Stomach smooth muscle (tissue), 2 donors: ENCODE measurements around the gene CFAP206.

Source experiments
- H3K27ac ChIP-seq: one replicate; pipeline ENCODE4 v1.7.0; 2013; ENCODE audit warnings: mild to moderate bottlenecking, low read length, inconsistent platforms
- H3K27me3 ChIP-seq, 2 donors: one replicate each; pipeline ENCODE4 v1.7.0; 2013; ENCODE audit warnings: low read length in 2 of 2; ENCODE audit not compliant: insufficient read depth in 2 of 2, control insufficient read depth in 1 of 2
- H3K36me3 ChIP-seq, 2 donors: one replicate each; pipeline ENCODE4 v1.7.0; 2013; ENCODE audit warnings: low read length in 2 of 2; ENCODE audit not compliant: control insufficient read depth in 2 of 2, insufficient read depth in 2 of 2
- H3K4me1 ChIP-seq: one replicate; pipeline ENCODE4 v1.7.0; 2013; ENCODE audit warnings: low read length; ENCODE audit not compliant: control insufficient read depth, insufficient read depth
- H3K4me3 ChIP-seq, 2 donors: one replicate each; pipeline ENCODE4 v1.7.0; 2013; ENCODE audit warnings: low read length in 2 of 2
- H3K9ac ChIP-seq, 2 donors: one replicate each; pipeline ENCODE4 v1.7.0; 2013; ENCODE audit warnings: low read length in 2 of 2, mild to moderate bottlenecking in 1 of 2
- H3K9me3 ChIP-seq, 2 donors: one replicate each; pipeline ENCODE4 v1.7.0; 2013; ENCODE audit warnings: low read length in 2 of 2; ENCODE audit not compliant: control insufficient read depth in 2 of 2
- donor health status: healthy.
- donor health status: Pancreatic carcinoma.

CFAP206 gene

DNA sequence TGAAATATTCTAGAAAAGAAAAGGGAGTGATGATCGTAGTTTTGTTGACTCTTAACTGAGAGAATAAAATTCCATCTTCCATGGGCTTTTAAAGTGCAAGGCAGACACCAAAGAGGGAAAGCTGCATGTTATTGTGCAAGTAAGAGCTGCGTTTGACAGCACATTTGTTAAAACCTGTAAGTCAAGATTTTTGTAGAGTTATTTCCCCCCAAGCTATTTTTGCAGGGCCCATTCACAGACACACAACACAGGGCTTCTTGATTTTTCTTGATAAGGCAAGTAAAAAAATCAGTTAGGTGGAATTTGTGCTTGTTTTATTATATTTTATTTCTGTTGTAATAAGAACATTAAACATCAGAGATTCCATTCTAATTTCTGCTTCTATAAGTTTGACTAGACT lies 13.8 kb downstream of the CFAP206 start:
- Histone ChIP-seq H3K27ac (no peak overlapping the region), H3K9me3 (no peaks in the 10 kb centered on the region), H3K4me3 (no peak overlapping the region), H3K4me1 (no peaks in the 10 kb centered on the region), H3K36me3 (no peaks in the 10 kb centered on the region), H3K27me3 (no peaks in the 10 kb centered on the region), H3K9ac (no peak overlapping the region)

GRCh38 chr6:87426789-87427188 lies 19.0 kb downstream of the CFAP206 start:
- H3K9ac ChIP-seq: no peak overlapping the region
- no peaks in the 10 kb centered on the region for H3K9me3 ChIP-seq
- no peaks in the 10 kb centered on the region for H3K36me3 ChIP-seq
- no peaks in the 10 kb centered on the region for H3K27me3 ChIP-seq
- H3K27ac ChIP-seq: no peak overlapping the region
- no peaks in the 10 kb centered on the region for H3K4me1 ChIP-seq
- H3K4me3 ChIP-seq: no peak overlapping the region

DNA sequence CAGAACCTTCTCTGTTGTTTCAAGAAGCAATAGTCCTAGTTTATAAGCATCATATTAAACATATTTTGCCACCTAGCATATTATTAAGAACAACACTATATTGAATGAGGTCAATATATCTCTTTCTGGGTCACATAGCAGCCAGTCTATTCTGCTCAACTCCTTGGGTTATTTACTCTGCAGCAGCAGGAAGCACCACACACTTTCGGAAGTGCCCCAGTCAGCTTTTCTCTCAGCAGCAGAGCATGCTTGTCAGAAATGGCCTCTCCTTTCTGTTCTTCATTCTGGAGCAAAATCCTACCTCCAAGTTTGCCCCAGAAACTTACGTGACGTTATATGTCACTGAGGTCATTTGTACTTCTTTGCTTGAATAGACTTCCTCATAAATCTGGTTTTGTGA lies 22.7 kb downstream of the CFAP206 start:
- H3K4me3 ChIP-seq: no peak overlapping the region
- no peaks in the 10 kb centered on the region for H3K4me1 ChIP-seq
- no peak overlapping the region for H3K27ac ChIP-seq

GRCh38 chr6:87431263-87431662 lies 23.5 kb downstream of the CFAP206 start:
- Histone ChIP-seq H3K9ac (no peak overlapping the region), H3K36me3 (no peaks in the 10 kb centered on the region), H3K4me1 (no peaks in the 10 kb centered on the region), H3K4me3 (no peak overlapping the region), H3K27ac (no peak overlapping the region), H3K27me3 (no peaks in the 10 kb centered on the region), H3K9me3 (no peaks in the 10 kb centered on the region)

More for the DNA sequence above, 22.7 kb downstream of the CFAP206 start:
- no peaks in the 10 kb centered on the region for H3K36me3 ChIP-seq
- H3K9me3 ChIP-seq: no peaks in the 10 kb centered on the region
- no peak overlapping the region for H3K9ac ChIP-seq
- no peaks in the 10 kb centered on the region for H3K27me3 ChIP-seq

DNA sequence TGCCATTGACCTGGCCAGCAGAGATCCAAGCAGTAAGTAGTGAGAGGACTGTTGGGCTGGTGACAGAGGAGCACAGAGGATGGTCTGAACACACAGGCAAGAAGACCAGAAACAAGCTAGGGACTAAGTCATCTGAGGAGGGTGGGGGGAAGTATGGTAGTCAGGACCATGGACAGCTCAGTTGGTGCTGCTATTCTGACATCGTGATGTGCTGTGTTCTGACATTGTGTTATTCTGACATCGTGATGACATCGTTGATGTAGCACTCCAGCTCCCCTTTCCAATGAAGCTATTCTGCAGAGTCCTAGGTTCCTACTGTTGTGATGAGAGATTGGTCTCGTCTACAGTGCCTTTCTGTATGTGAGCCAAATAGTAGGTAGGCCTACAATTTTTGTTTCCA lies 28.7 kb downstream of the CFAP206 start:
- no peak overlapping the region for H3K9ac ChIP-seq
- H3K4me3 ChIP-seq: no peak overlapping the region
- no peaks in the 10 kb centered on the region for H3K9me3 ChIP-seq
- H3K36me3 ChIP-seq: no peaks in the 10 kb centered on the region
- H3K4me1 ChIP-seq: no peaks in the 10 kb centered on the region
- no peaks in the 10 kb centered on the region for H3K27me3 ChIP-seq
- H3K27ac ChIP-seq: no peak overlapping the region

- Histone ChIP-seq H3K36me3 (no peaks in the 10 kb centered on the region), H3K9ac (no peak overlapping the region)
These were observed 33.9 kb downstream of the CFAP206 start for GRCh38 chr6:87441711-87442110.

GRCh38 chr6:87444362-87444761 lies 36.6 kb downstream of the CFAP206 start:
- no peak overlapping the region for H3K4me3 ChIP-seq
- H3K4me1 ChIP-seq: no peaks in the 10 kb centered on the region
- no peaks in the 10 kb centered on the region for H3K27me3 ChIP-seq
- no peak overlapping the region for H3K9ac ChIP-seq
- H3K9me3 ChIP-seq: no peaks in the 10 kb centered on the region
- no peaks in the 10 kb centered on the region for H3K36me3 ChIP-seq
- no peak overlapping the region for H3K27ac ChIP-seq

More at GRCh38 chr6:87441711-87442110, 33.9 kb downstream of the CFAP206 start:
- Histone ChIP-seq H3K9me3 (no peaks in the 10 kb centered on the region), H3K4me3 (no peak overlapping the region), H3K27ac (no peak overlapping the region), H3K27me3 (no peaks in the 10 kb centered on the region), H3K4me1 (no peaks in the 10 kb centered on the region)

DNA sequence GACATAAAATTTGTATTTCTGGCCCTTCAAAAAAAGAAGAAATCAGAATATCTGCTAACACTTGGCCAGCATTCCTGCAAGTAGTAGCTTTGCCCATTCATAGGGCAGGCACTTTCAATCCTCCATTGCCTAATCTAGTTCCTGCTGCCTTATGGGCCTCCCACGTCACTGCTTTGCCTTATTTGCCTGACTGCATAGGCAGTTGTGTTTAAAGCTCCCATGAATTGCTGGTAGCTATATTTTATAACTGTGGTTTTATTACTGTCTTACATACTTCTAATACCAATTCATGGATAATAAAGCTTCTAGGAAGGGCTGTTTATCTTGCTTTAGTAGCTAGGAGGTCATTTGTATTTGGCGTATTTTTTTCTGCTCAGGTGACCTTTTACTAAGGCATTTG lies 57.3 kb downstream of the CFAP206 start:
- Histone ChIP-seq H3K9ac (no peak overlapping the region), H3K27ac (no peak overlapping the region), H3K9me3 (no peaks in the 10 kb centered on the region), H3K4me1 (no peaks in the 10 kb centered on the region), H3K36me3 (no peaks in the 10 kb centered on the region), H3K4me3 (no peak overlapping the region), H3K27me3 (no peaks in the 10 kb centered on the region)

- Histone ChIP-seq H3K9me3 (no peaks in the 10 kb centered on the region), H3K4me1 (peaks cover 5% of the 10 kb centered on the region), H3K4me3 (peak within 1 kb of the TSS; percentile 82 to 96), H3K36me3 (no peaks in the 10 kb centered on the region), H3K9ac (peak within 1 kb of the TSS; percentile 86 to 99), H3K27me3 (no peaks in the 10 kb centered on the region), H3K27ac (peak within 1 kb of the TSS; percentile 88)
These were observed 65.0 kb downstream of the CFAP206 start, which contains the start of gene SLC35A1 for GRCh38 chr6:87472525-87473418. Gene SLC35A1, plus strand, starts transcription at chr6:87472974. Its CDS starts 30 bp downstream, at chr6:87473004.

- Histone ChIP-seq H3K36me3 (no peaks in the 10 kb centered on the region), H3K4me3 (peak overlapping the region; percentile 82 to 96), H3K9me3 (no peaks in the 10 kb centered on the region), H3K9ac (peak overlapping the region; percentile 86 to 99), H3K4me1 (peaks cover 5% of the 10 kb centered on the region), H3K27me3 (no peaks in the 10 kb centered on the region), H3K27ac (peak overlapping the region; percentile 88)
These were observed 65.7 kb downstream of the CFAP206 start for GRCh38 chr6:87473419-87473903.

GRCh38 chr6:87481931-87482330 lies 74.2 kb downstream of the CFAP206 start:
- Histone ChIP-seq H3K4me1 (no peaks in the 10 kb centered on the region), H3K36me3 (peaks cover 0 to 3% of the 10 kb centered on the region in 2 donors), H3K27me3 (no peaks in the 10 kb centered on the region), H3K4me3 (no peak overlapping the region), H3K9me3 (no peaks in the 10 kb centered on the region), H3K9ac (no peak overlapping the region), H3K27ac (no peak overlapping the region)
